ENCODE data around the gene UBE2J1. TPM values are rescaled to one million over a fixed set of nuclear protein-coding genes. Genes with fewer than 3 reads are reported as not detected.
A peak's percentile ranks its signal among the peaks of the same experiment; 100 is the strongest.

UBE2J1 gene
- total RNA-seq, 1 experiment from 2014 or later, result 23.3 TPM

GRCh38 chr6:89350281-89350966 is 2.1 kb downstream of the UBE2J1 start:
- Histone ChIP-seq H3K27me3 (ENCODE audit: insufficient read depth, low read length) (no peaks in the 10 kb centered on the region), H3K36me3 (ENCODE audit: control insufficient read depth in 1 of 2, insufficient read depth in 2 of 2, low read length in 2 of 2) (no peaks in the 10 kb centered on the region), H3K4me1 (ENCODE audit: control insufficient read depth in 1 of 2, insufficient read depth in 2 of 2, low read length in 2 of 2) (peaks cover 14 to 25% of the 10 kb centered on the region in 2 experiments), H2AFZ (ENCODE audit: low read depth, low read length, poor library complexity, severe bottlenecking) (no peak overlapping the region), H3K9me3 (ENCODE audit: control insufficient read depth in 1 of 2, insufficient read depth in 1 of 2, low read depth in 1 of 2, low read length in 2 of 2) (no peaks in the 10 kb centered on the region), H3K4me2 (ENCODE audit: low read length) (peak overlapping the region; percentile 73), H4K20me1 (ENCODE audit: insufficient read depth) (no peaks in the 10 kb centered on the region), H3K27ac (ENCODE audit: low read depth, low read length) (no peak overlapping the region), H3K4me3 (replicated peaks in 1 of 2; ENCODE audit: low read depth in 1 of 2, low read length in 2 of 2) (no peak overlapping the region), H3K9me2 (ENCODE audit: insufficient read depth) (no peaks in the 10 kb centered on the region), H3K9ac (ENCODE audit: low read length) (no peak overlapping the region), H3K79me2 (ENCODE audit: insufficient read depth, low read length) (peaks cover 61% of the 10 kb centered on the region)
- ATAC-seq, result no peak
- DNase-seq (ENCODE audit: low read depth, low spot score), result no peak
- intact Hi-C loops (cut with micrococcal nuclease), result loop anchor here (5.0 kb wide), 1 partner anchor 53 kb away; no protein-coding TSS in a partner anchor
- CTCF ChIA-PET, result interaction anchor here (1.5 kb wide), 1 partner anchor 21 kb away, joined by 8 read pairs; no protein-coding TSS in a partner anchor
- TF ChIP-seq SIN3A (IDR thresholded peaks at IDR 0.05; ENCODE audit: low read depth), result no peak
- no peak for TF ChIP-seq EZH2 (IDR thresholded peaks at IDR 0.05)
- TF ChIP-seq ZNF274 (IDR thresholded peaks at IDR 0.05; ENCODE audit: low read depth, low read length), result no peak
- TF ChIP-seq EZH2phosphoT487 (IDR thresholded peaks at IDR 0.05; ENCODE audit: borderline replicate concordance), result no peak
- TF ChIP-seq SRF (IDR thresholded peaks at IDR 0.05; ENCODE audit: low read depth), result no peak
- TF ChIP-seq, protein P1, sequence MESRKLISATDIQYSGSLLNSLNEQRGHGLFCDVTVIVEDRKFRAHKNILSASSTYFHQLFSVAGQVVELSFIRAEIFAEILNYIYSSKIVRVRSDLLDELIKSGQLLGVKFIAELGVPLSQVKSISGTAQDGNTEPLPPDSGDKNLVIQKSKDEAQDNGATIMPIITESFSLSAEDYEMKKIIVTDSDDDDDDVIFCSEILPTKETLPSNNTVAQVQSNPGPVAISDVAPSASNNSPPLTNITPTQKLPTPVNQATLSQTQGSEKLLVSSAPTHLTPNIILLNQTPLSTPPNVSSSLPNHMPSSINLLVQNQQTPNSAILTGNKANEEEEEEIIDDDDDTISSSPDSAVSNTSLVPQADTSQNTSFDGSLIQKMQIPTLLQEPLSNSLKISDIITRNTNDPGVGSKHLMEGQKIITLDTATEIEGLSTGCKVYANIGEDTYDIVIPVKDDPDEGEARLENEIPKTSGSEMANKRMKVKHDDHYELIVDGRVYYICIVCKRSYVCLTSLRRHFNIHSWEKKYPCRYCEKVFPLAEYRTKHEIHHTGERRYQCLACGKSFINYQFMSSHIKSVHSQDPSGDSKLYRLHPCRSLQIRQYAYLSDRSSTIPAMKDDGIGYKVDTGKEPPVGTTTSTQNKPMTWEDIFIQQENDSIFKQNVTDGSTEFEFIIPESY (IDR thresholded peaks at IDR 0.05; ENCODE audit: extremely low read depth, insufficient replicate concordance, low read length), result no peak
- TF ChIP-seq MAX (IDR thresholded peaks at IDR 0.05), result no peak
- TF ChIP-seq YY1 (IDR thresholded peaks at IDR 0.05; ENCODE audit: extremely low read depth, insufficient replicate concordance, low read depth, low read length), result no peak
- TF ChIP-seq, protein P2, sequence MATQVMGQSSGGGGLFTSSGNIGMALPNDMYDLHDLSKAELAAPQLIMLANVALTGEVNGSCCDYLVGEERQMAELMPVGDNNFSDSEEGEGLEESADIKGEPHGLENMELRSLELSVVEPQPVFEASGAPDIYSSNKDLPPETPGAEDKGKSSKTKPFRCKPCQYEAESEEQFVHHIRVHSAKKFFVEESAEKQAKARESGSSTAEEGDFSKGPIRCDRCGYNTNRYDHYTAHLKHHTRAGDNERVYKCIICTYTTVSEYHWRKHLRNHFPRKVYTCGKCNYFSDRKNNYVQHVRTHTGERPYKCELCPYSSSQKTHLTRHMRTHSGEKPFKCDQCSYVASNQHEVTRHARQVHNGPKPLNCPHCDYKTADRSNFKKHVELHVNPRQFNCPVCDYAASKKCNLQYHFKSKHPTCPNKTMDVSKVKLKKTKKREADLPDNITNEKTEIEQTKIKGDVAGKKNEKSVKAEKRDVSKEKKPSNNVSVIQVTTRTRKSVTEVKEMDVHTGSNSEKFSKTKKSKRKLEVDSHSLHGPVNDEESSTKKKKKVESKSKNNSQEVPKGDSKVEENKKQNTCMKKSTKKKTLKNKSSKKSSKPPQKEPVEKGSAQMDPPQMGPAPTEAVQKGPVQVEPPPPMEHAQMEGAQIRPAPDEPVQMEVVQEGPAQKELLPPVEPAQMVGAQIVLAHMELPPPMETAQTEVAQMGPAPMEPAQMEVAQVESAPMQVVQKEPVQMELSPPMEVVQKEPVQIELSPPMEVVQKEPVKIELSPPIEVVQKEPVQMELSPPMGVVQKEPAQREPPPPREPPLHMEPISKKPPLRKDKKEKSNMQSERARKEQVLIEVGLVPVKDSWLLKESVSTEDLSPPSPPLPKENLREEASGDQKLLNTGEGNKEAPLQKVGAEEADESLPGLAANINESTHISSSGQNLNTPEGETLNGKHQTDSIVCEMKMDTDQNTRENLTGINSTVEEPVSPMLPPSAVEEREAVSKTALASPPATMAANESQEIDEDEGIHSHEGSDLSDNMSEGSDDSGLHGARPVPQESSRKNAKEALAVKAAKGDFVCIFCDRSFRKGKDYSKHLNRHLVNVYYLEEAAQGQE (IDR thresholded peaks at IDR 0.05; ENCODE audit: low read depth), result no peak
- TF ChIP-seq CEBPB (IDR thresholded peaks at IDR 0.05; ENCODE audit: low read depth), result no peak
- no peak for TF ChIP-seq TCF7L2 (IDR thresholded peaks at IDR 0.05; ENCODE audit: borderline replicate concordance, extremely low read depth, insufficient read depth, insufficient read length)
- POLR2A ChIA-PET, result interaction anchor here (0.7 to 1.3 kb wide), 3 partner anchors 9 kb away, joined by 3 to 4 read pairs (median 4); no protein-coding TSS in a partner anchor
- RAD21 ChIA-PET (ENCODE audit: low non-redundant PET in 1 of 2, low total read pairs in 2 of 2, uncharacterized antibody in 2 of 2, unreplicated experiment in 2 of 2), result no interaction called here
- BruUV-seq (replicated peaks), result no TSS peak
